Measurements from ENCODE around the gene RPS6KA2. TPM values are rescaled to one million over a fixed set of nuclear protein-coding genes. Genes with fewer than 3 reads are reported as not detected.

The RPS6KA2 gene
- total RNA-seq, 1 experiment from 2014 or later: 14.1 TPM

DNA sequence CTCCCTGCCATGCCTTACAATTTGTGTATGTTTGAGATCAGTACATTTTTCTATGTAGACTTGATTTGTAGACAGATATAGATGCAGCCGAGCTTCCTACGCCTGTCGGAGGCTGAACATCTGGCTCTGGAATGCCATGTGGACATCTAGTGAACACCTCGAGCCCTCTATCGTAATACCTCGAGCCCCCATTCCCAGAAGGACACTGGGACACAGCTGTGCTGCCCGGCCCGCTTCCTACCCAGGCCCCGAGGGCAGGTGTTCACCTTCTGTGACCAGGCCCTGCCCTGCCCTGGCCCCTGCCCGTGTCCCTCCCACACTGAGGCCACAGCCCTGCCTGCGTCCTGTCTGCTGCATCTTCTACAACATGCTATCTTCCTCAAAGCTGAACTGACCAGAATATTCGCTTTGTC, 12.9 kb downstream of the RPS6KA2 start:
- DNase-seq: no peak
- no peaks in the 10 kb centered on the region for H3K27me3 ChIP-seq
- H3K4me3 ChIP-seq: no peak overlapping the region
- peaks cover 20% of the 10 kb centered on the region for H3K36me3 ChIP-seq
- no peaks in the 10 kb centered on the region for H3K9me3 ChIP-seq

DNA sequence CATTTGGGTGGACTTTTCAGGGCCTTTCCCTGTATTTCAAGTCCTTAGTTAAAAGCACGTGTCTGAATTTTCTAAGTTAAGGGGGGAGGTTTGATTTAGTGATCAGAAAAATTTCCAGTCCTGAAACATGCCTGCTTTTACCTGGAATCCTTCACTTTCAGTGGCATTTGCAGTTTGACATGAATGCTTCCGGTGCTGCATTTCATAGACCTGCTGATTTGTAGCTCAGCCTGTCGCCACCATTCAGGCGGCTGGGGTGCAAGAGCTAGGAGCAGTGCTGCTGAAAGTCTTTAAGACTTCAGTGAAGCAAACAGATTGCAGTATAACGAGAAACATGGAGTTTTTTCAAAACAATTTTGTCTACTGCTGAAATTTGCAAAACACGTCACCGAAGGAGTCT, 14.0 kb downstream of the RPS6KA2 start:
- no peaks in the 10 kb centered on the region for H3K27me3 ChIP-seq
- no peak for DNase-seq
- H3K9me3 ChIP-seq: no peaks in the 10 kb centered on the region
- H3K36me3 ChIP-seq: peaks cover 9% of the 10 kb centered on the region
- no peak overlapping the region for H3K4me3 ChIP-seq

DNA sequence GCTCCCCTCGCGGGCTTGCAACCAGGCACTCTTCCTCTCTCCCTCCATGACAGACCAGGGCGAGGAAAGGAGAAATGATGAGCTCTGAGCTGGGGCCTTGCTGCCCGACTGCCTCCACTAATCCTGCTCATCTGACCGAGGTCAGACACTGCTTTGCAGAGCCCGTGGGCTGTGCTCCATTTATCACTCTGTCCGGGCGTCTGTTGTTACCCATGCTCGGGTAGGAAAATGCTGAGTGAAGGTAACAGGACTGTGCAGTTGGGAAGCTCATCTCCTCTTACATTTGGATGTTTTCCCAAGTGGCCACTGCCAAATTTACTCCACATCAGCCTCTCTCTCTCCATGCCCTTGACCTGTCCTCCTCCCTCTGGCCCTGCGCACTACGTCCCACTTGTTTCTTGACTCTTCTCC, 14.6 kb downstream of the RPS6KA2 start:
- H3K9me3 ChIP-seq: no peaks in the 10 kb centered on the region
- peaks cover 3% of the 10 kb centered on the region for H3K36me3 ChIP-seq
- no peaks in the 10 kb centered on the region for H3K27me3 ChIP-seq
- no peak overlapping the region for H3K4me3 ChIP-seq
- DNase-seq: no peak

DNA sequence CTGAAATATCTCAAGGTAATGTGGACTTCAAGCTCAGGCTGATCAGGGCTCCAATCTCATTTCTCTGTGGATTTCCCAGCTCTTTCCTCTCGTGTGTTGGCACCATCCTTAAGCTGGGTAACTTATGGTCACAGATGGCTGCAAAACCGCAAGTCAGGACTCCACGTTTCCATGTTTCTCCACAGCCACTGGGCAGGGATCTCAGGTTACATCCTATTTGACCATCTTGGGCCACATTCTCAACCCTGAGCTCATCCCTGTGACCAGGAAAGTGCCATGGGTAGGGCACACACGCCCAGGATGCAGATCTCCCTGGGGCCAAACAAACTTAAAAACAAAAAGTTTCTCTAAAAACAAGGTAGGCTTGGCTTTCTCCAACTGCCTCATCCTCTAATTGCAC, 15.4 kb downstream of the RPS6KA2 start:
- no peaks in the 10 kb centered on the region for H3K9me3 ChIP-seq
- no peak for DNase-seq
- no peak overlapping the region for H3K4me3 ChIP-seq
- no peaks in the 10 kb centered on the region for H3K27me3 ChIP-seq
- H3K36me3 ChIP-seq: 0 out of 2 replicates have a peak, but pooled peaks cover 2% of the 10 kb centered on the region

DNA sequence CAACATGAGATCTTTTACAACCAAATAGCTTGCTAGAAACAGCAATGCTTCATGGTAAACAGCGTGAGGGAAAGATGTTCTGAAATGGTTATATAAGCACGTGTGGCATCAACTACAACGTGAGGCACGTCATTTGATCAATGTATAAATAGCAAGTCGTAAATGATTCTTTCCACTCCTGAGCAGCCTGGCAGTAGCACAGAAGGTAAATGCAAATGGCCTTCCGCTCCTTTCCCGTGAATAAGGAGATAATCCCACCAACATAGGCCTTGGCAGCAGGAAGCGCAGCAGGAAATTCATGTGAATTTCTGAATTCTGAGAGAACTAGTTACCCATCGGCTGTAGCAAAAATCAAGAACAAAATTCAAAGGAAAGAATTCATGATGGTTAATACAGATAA, 17.0 kb downstream of the RPS6KA2 start:
- no peak overlapping the region for H3K4me3 ChIP-seq
- no peaks in the 10 kb centered on the region for H3K27me3 ChIP-seq
- H3K9me3 ChIP-seq: no peaks in the 10 kb centered on the region
- 0 out of 2 replicates have a peak, but pooled peaks cover 2% of the 10 kb centered on the region for H3K36me3 ChIP-seq
- no peak for DNase-seq

DNA sequence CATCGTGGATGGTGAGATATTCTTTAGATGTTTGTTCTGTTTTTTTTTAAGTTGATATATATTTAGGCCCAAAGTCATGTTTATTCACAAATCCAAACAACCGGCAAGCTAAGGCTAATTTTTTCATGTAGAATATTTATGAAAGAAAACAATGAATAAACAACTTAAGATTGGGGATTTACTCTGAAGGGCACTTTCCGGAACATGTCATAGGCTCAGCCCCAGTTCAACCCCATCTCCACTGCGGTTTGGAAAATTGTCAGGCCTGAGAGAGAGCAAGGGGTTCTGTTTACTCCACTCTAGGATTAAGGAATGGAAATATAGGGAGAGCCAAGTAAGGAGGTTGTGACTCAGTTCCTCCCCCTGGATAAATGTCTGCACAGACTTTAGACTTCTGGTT, 18.3 kb downstream of the RPS6KA2 start:
- Histone ChIP-seq H3K36me3 (0 out of 2 replicates have a peak, but pooled peaks cover 2% of the 10 kb centered on the region), H3K4me3 (no peak overlapping the region), H3K27me3 (no peaks in the 10 kb centered on the region), H3K9me3 (no peaks in the 10 kb centered on the region)
- DNase-seq: peak; percentile 90

DNA sequence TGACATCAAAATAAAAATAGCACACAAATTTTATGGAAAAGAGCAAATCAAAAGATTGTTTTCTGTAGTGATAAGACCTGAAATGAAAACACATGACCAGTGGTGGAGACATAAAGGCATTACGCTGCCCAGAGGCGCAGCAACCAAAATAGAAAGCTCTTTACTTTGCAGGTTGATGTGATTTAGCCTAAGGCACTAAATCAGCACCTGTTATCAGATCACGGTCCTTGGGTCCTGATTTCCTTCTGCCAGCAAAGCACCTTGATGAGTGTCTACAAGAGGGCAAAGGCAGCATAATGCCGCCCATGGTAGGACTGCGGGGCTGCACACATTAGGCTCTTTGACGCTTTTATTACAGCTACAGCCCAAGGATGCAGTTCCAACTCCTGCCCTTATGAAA, 21.3 kb downstream of the RPS6KA2 start:
- no peak for DNase-seq
- H3K36me3 ChIP-seq: no peaks in the 10 kb centered on the region
- no peak overlapping the region for H3K4me3 ChIP-seq
- no peaks in the 10 kb centered on the region for H3K27me3 ChIP-seq
- H3K9me3 ChIP-seq: no peaks in the 10 kb centered on the region

DNA sequence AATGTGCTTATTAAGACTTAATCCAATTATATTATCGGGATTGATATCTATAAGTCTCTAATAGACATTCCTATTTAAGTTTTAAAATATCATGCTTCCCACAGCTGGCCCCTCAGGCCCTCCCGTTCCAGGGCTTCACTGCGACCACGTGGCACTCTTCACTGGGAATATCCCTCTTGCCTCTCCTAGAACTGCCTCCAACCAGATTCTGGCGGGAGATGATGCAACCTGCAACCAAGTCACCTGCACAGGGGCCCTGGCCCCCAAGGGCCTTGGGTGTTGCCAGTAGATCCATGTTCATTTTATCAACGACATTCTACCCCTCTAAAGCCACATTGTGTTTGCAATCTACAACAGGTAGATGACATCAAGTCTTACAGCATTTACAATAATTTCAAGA, 22.1 kb downstream of the RPS6KA2 start:
- Histone ChIP-seq H3K36me3 (no peaks in the 10 kb centered on the region), H3K27me3 (no peaks in the 10 kb centered on the region), H3K9me3 (no peaks in the 10 kb centered on the region), H3K4me3 (no peak overlapping the region)
- no peak for DNase-seq

DNA sequence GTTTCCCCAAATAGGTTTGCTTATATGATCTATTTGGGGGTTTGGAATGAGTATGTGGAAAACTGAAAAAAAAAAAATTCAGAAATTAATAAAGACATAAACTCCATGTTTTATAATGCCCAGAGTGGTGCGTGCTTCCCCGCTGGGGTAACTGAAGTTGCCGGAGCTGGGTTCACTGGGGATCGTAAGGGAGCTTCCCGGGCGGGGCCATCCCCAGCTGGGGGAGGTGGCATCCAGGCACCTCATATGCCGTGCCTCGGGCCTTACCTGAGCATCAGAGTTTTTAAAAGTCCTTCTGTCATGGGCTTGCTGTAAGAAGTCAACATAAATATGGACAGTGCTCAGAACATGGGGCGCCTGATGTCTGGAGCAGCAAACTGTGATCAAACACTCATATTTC, 22.7 kb downstream of the RPS6KA2 start:
- no peaks in the 10 kb centered on the region for H3K36me3 ChIP-seq
- H3K4me3 ChIP-seq: no peak overlapping the region
- no peaks in the 10 kb centered on the region for H3K9me3 ChIP-seq
- no peak for DNase-seq
- no peaks in the 10 kb centered on the region for H3K27me3 ChIP-seq

DNA sequence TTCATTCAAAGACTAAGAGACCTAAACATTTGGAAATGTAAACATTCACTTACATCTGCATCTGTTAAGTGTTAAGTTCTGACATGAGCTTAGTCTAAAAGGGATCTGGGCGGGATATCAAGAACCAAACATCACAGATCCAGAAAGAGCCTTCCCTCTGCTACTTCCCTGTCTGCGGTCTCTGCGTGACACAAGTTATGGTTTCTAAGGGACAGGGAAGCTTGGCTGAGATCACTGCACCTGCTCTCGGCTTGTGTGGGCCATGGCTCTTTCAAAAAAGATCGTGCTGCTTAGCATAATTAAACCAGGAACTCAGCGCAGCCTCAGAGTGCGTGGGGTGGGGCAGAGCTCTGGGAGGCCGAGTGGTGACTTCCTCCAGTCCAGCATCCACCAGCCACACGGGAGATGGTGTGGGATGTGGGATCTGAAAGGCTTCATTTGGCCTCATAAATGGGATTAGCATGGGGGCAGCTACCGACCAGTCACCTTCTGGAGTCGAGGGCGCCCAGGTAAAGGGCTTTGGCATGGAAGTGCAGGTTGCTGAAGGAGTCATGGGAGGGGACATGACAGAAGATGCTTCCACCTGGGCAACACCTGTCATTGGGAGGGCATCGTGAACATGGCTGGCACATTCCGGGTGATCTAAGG, 23.9 kb downstream of the RPS6KA2 start:
- no peaks in the 10 kb centered on the region for H3K9me3 ChIP-seq
- H3K36me3 ChIP-seq: no peaks in the 10 kb centered on the region
- no peak for DNase-seq
- H3K27me3 ChIP-seq: no peaks in the 10 kb centered on the region
- no peak overlapping the region for H3K4me3 ChIP-seq

DNA sequence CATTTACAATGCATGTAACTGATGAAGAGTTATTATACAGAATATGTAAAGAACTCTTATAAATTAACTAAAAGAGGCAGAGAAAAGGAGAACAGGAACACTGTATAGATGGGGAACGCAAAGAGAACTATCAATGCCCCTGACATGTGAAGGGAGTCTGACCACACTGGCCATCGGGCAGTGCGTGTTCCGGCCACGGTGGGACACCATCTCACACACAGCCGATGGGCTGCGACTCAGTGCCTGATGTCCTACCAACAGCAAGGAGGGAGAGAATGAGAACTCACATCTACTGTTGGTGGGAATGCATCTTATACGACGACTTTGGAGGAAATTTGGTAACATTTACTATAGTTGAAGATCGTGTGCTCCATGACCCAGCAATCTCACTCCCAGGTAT, 25.1 kb downstream of the RPS6KA2 start:
- no peaks in the 10 kb centered on the region for H3K36me3 ChIP-seq
- no peak for DNase-seq
- no peak overlapping the region for H3K4me3 ChIP-seq
- H3K9me3 ChIP-seq: no peaks in the 10 kb centered on the region
- no peaks in the 10 kb centered on the region for H3K27me3 ChIP-seq

DNA sequence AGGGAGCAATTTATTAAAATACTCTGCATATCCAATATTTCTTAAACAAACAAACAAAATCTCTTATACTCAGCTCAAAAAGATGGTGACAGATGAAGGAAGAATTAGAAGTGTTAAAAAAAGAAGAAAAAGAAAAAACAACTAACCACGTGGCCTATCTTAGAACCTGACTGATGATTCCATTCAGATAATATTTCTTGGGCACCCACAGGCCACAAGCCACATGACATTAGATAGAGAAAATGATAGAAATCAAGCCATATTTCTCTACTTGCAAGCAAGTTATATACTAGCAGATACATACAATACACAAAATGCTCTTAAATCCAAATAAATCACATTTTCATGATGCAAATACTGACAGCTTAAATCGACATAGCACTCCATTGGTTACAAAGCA, 26.1 kb downstream of the RPS6KA2 start:
- Histone ChIP-seq H3K27me3 (no peaks in the 10 kb centered on the region), H3K9me3 (no peaks in the 10 kb centered on the region), H3K36me3 (no peaks in the 10 kb centered on the region), H3K4me3 (no peak overlapping the region)
- DNase-seq: no peak

DNA sequence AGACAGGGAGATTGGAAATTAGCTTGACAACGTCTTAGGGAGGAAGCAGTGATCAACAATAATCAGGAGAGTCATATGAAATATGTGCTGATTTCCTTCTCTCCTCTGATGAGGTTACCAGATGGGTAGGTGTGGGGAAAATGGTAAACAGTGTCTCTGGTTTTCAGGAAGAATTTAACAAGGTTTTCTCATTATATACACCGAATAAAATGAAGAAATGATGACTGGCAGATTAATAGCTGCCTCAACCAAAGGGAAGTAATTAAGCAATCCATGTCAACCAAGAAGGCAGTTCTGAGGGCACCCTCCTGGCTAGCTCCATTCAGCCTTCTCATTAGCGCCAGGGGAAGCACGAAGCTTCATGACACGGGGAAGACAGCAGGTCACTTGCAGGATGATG, 27.8 kb downstream of the RPS6KA2 start:
- Histone ChIP-seq H3K27me3 (no peaks in the 10 kb centered on the region), H3K4me3 (no peak overlapping the region), H3K36me3 (no peaks in the 10 kb centered on the region), H3K9me3 (no peaks in the 10 kb centered on the region)
- no peak for DNase-seq

DNA sequence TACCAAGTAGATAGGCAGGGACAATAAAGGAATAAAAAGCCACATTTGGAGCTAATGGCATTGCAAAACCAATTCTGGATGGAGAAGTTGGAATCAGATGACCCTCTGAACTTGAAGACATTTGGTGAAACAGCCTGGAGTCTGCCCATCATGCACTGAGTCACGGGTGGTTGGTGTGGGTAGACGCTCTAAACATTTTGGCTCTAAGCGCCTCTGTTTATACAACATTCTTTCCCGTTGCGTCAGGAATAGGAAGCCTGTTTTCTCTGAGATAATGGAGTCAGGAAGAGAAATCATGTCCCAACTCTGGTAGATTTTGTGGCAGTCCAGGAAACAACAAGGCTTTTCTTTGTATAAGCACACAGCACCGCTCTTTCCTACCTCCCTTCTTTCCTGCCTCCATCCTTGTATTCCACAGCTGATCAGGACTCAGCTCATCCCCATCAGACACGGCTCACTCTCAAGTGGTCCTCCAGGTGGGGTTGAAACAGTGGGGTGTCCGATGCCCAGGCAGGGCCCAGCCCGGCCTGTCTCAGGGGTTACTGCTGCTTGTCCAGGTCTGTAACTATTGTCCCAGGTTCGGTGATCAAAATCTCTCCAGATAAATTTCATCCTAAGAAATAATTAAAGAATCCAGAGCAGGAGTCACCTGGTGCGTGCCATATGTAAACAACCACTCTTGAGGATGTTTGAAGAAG, 28.5 kb downstream of the RPS6KA2 start:
- peak; percentile 90 for DNase-seq
- H3K36me3 ChIP-seq: no peaks in the 10 kb centered on the region
- H3K27me3 ChIP-seq: no peaks in the 10 kb centered on the region
- no peak overlapping the region for H3K4me3 ChIP-seq
- H3K9me3 ChIP-seq: no peaks in the 10 kb centered on the region

DNA sequence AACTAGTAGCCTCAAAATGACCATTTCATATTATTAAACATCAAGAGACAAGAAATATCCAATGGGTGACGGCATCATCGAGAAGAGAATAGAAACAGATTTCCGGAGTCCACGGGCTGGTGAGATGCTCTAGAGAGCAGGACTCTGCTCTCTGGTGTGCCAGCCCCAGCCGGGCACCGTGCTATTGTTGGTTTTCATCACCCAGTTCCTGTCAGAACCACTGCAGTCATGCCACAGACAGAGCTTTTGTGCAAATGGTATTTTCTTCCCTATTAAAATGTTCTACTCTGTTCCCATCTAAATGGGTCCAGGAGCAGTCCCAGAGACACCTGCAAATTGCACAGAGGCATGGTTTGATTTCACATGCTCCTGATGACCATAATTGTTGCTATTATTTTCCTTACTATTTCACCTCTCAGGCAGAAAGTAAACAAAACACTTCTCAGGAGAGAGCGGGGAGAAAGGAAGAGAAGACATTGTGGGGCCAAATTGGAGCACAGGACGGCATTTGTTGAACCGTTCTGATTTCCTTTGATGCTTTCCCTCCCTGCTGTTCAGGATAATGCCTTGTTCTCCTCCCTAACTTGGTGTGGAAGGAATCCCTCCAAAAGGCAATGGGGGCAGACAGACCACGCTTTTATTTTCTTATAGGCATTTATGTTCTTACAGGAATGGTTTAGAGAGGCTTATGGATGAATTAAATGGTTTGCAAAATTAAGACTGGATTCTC, 29.2 kb downstream of the RPS6KA2 start:
- no peak overlapping the region for H3K4me3 ChIP-seq
- H3K36me3 ChIP-seq: no peaks in the 10 kb centered on the region
- DNase-seq: no peak
- no peaks in the 10 kb centered on the region for H3K27me3 ChIP-seq
- H3K9me3 ChIP-seq: no peaks in the 10 kb centered on the region

DNA sequence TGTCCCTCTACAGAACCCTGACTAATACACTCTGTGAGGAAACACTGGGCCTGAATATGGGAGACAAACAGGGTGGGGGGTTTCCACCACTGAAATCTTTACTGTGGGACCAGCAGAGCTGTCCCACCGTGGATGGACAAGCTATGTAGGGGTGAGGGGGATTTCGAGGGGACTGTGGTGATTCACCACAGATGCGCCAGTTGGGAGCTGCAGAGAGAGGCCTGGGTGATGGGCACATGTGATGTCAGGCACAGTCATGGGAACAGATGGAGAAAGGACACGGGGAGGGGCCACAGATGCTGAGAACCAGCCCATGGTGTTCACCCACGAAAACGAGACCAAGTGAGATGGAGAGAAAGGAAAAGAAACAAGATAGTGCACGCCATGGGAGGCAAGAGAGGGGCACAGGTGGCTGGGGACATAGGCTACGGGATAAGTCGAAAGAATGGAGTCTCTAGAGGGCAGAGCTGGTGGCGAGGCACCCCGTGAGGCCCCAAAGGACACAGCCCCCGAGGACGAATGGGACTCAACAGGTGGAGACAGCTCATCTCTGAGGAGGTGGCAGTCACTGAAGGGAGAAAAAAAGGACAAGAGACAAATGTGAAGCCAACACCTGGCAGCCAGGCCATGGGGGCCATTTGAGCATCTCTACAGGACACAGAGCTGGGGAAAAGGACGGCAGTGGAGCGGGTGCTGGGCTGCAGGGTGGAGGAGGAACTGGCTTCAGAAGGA, 30.1 kb downstream of the RPS6KA2 start:
- Histone ChIP-seq H3K9me3 (no peaks in the 10 kb centered on the region), H3K4me3 (no peak overlapping the region), H3K27me3 (no peaks in the 10 kb centered on the region), H3K36me3 (no peaks in the 10 kb centered on the region)
- no peak for DNase-seq

DNA sequence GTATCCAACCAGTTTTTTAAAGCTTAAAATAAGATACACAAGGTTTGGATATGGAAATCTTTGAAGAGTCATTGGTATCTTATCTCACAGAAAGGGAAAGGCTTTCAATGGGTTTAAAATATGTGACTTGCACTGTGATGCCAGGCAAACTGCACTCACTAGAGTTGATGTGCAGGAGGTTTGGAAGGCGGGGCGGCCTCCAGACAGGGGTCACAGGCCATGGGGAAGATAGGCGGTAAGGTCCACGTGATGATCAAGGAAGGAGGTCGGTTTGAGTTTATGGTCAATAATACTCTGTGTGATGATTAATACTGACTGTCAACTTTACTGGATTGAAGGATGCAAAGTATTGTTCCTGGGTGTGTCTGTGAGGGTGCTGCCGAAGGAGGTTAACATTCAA, 31.1 kb downstream of the RPS6KA2 start:
- no peak overlapping the region for H3K4me3 ChIP-seq
- peak; percentile 15 for DNase-seq
- no peaks in the 10 kb centered on the region for H3K36me3 ChIP-seq
- H3K27me3 ChIP-seq: no peaks in the 10 kb centered on the region
- H3K9me3 ChIP-seq: no peaks in the 10 kb centered on the region
